ENCODE data around the gene TXK.

GRCh38 chr4:48069026-48069425, 65.0 kb downstream of the TXK start:
- TF ChIP-seq CTCF (IDR thresholded peaks at IDR 0.05; ENCODE audit: insufficient read depth, low read length) (no peak), POLR2AphosphoS5 (IDR thresholded peaks at IDR 0.05; ENCODE audit: low read depth) (no peak), REST (IDR thresholded peaks at IDR 0.05; ENCODE audit: insufficient replicate concordance, low read depth) (no peak), GABPA (IDR thresholded peaks at IDR 0.05; ENCODE audit: low read depth) (no peak), SPI1 (IDR thresholded peaks at IDR 0.05; ENCODE audit: borderline replicate concordance, low read depth) (no peak)
